Fibroblast of lung (primary cell): ENCODE results near the gene ZNF223. TPM values are rescaled to one million over a fixed set of nuclear protein-coding genes. Genes with fewer than 3 reads are reported as not detected.
A peak's percentile ranks its signal among the peaks of the same experiment; 100 is the strongest.

Experiments
- DNase-seq, 2 donors: peaks; one replicate each; pipeline versions ENCODE4 v3.0.0 to v3.0.0-alpha.2; 2010; ENCODE audit warnings: low read depth in 2 of 2
- H2AFZ ChIP-seq: 2 replicates; pipeline ENCODE4 v1.5.1; 2012; ENCODE audit warnings: low read length, control low read depth, inconsistent platforms
- H3K27ac ChIP-seq: 2 replicates; pipeline ENCODE4 v1.5.1; 2011; ENCODE audit warnings: low read length, control low read depth; ENCODE audit not compliant: insufficient read depth
- H3K27me3 ChIP-seq: 2 replicates; pipeline ENCODE4 v1.5.1; 2011; ENCODE audit warnings: mild to moderate bottlenecking, low read length; ENCODE audit not compliant: control insufficient read depth, insufficient read depth
- H3K36me3 ChIP-seq: 2 replicates; pipeline ENCODE4 v1.5.1; 2011; ENCODE audit warnings: low read length; ENCODE audit not compliant: control insufficient read depth, insufficient read depth
- H3K4me1 ChIP-seq: 2 replicates; pipeline ENCODE4 v1.5.1; 2011; ENCODE audit warnings: low read length; ENCODE audit not compliant: control insufficient read depth, insufficient read depth; ENCODE audit errors: extremely low read depth
- H3K4me2 ChIP-seq: 2 replicates; pipeline ENCODE4 v1.5.1; 2011; ENCODE audit warnings: low read length, control low read depth; ENCODE audit not compliant: insufficient read depth; ENCODE audit errors: extremely low read depth
- H3K4me3 ChIP-seq, 4 experiments: fragments of 200-600 bp in 1 of 4; sonication (generic) in 1 of 4; replicated peaks in 1 of 4; 2 replicates each; pipeline ENCODE4 v1.5.1; 2011 to 2016; ENCODE audit warnings: low read length in 4 of 4, low read depth in 3 of 4, mild to moderate bottlenecking in 3 of 4, control low read depth in 2 of 4, inconsistent platforms in 1 of 4, mixed read lengths in 1 of 4; ENCODE audit not compliant: insufficient read depth in 1 of 4; ENCODE audit errors: control extremely low read depth in 1 of 4
- H3K79me2 ChIP-seq: 2 replicates; pipeline ENCODE4 v1.5.1; 2012; ENCODE audit warnings: mild to moderate bottlenecking, low read length, inconsistent platforms; ENCODE audit not compliant: control insufficient read depth, insufficient read depth
- H3K9ac ChIP-seq: 2 replicates; pipeline ENCODE4 v1.5.1; 2011; ENCODE audit warnings: mild to moderate bottlenecking, low read length, control low read depth; ENCODE audit not compliant: insufficient read depth
- H3K9me3 ChIP-seq: 2 replicates; pipeline ENCODE4 v1.5.1; 2012; ENCODE audit warnings: low read depth, low read length; ENCODE audit not compliant: control insufficient read depth, insufficient read depth
- H4K20me1 ChIP-seq: 2 replicates; pipeline ENCODE4 v1.5.1; 2011; ENCODE audit warnings: low read length; ENCODE audit not compliant: control insufficient read depth, insufficient read depth; ENCODE audit errors: extremely low read depth
- EZH2 ChIP-seq: IDR thresholded peaks from 2 replicates; pipeline ENCODE4 v1.5.1; 2012; ENCODE audit warnings: low read length, control low read depth, mild to moderate bottlenecking; ENCODE audit errors: missing control alignments
- polyA minus RNA-seq: library from RNA; depleted of rRNA, polyadenylated mRNA; stranded (reverse); fragments of >200 nt; gene quantifications from 2 replicates; pipeline ENCODE4 v1.2.3, GENCODE V29; 2011; ENCODE audit warnings: low replicate concordance
- polyA plus RNA-seq, 2 donors: library from polyadenylated mRNA; depleted of rRNA in 1 of 2; stranded (reverse) in 1 of 2; unstranded in 1 of 2; fragments of >200 nt; gene quantifications; 2 replicates each; pipeline ENCODE4 v1.2.1, GENCODE V29; 2011 to 2012; ENCODE audit warnings: missing spikeins in 1 of 2
- total RNA-seq: library from RNA; depleted of rRNA; stranded (reverse); fragments of >200 nt; gene quantifications from 2 replicates; pipeline ENCODE4 v1.2.1, GENCODE V29; 2014
- TF ChIP-seq, protein P1 (sequence below), 2 donors: IDR thresholded peaks in 1 of 2; conservative IDR thresholded peaks in 1 of 2; 1 replicate in 1 of 2; 2 replicates in 1 of 2; pipeline ENCODE4 v1.5.1; 2011 to 2012; ENCODE audit warnings: low read length in 2 of 2, control low read depth in 1 of 2, inconsistent platforms in 1 of 2, low read depth in 1 of 2, mild to moderate bottlenecking in 1 of 2

Gene ZNF223
- total RNA-seq (4.6 and 5.3 TPM in 2 replicates), polyA plus RNA-seq (4.3 TPM in 2 replicates), polyA minus RNA-seq (3.1 TPM in 1 of 2 replicates, not detected in the other)
- 2.2 TPM in 2 replicates for polyA plus RNA-seq (2012)

DNA sequence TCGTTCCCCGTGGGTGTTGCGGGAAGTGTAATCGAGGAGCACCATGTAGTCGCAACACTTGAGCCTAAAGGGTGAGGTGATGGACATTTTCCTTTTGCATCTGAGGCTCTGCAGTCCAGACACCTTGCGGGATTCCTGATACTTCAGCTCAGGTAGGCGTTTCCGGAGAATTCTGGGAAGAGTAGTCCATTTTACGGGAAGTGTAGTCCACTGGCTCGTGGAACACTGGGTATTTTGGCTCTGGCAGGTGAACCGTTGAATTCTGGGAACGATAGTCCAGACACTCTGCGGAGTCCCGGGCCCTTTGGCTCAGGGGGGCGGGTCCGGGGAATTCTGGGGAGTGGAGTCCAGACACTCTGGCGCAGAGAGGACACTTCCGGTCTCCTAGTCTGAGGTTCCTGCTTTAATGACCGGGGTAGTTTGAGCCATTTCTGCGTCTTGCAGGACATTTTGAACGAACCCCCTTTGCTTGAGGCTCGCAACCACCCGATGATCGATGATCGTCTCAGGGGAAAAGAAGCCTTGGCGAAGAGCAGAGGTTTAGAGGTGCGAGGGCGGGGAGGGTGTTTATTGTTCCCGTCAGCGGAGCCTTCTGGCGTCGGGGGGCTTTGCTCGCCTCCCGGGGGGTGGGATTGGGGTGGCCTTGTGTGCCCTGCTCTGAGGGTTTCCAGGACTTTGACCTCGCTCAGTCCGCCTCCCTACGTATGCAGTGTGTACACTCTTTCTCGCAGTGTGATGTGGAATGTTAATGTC lies at the start of gene ZNF223:
Gene ZNF223, plus strand, starts transcription at position 387 of the 753 bp plus-strand sequence. CDS start 3,141 bp downstream, outside the sequence.
- Histone ChIP-seq H3K9me3 (no peaks in the 10 kb centered on the region), H3K27me3 (peaks cover 2% of the 10 kb centered on the region), H3K4me1 (no peaks in the 10 kb centered on the region), H3K4me2 (peak within 1 kb of the TSS; percentile 95), H4K20me1 (no peaks in the 10 kb centered on the region), H3K4me3 (peak within 1 kb of the TSS; percentile 65 to 94 (median 84)), H3K79me2 (no peaks in the 10 kb centered on the region), H2AFZ (peak within 1 kb of the TSS; percentile 98), H3K9ac (peak within 1 kb of the TSS; percentile 74), H3K27ac (peak within 1 kb of the TSS; percentile 54), H3K36me3 (peaks cover 2% of the 10 kb centered on the region)
- TF ChIP-seq EZH2, result no peak
- TF ChIP-seq, protein P1, sequence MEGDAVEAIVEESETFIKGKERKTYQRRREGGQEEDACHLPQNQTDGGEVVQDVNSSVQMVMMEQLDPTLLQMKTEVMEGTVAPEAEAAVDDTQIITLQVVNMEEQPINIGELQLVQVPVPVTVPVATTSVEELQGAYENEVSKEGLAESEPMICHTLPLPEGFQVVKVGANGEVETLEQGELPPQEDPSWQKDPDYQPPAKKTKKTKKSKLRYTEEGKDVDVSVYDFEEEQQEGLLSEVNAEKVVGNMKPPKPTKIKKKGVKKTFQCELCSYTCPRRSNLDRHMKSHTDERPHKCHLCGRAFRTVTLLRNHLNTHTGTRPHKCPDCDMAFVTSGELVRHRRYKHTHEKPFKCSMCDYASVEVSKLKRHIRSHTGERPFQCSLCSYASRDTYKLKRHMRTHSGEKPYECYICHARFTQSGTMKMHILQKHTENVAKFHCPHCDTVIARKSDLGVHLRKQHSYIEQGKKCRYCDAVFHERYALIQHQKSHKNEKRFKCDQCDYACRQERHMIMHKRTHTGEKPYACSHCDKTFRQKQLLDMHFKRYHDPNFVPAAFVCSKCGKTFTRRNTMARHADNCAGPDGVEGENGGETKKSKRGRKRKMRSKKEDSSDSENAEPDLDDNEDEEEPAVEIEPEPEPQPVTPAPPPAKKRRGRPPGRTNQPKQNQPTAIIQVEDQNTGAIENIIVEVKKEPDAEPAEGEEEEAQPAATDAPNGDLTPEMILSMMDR (conservative IDR thresholded peaks at IDR 0.05 in 1 of 2, IDR thresholded peaks at IDR 0.05 in 1 of 2; ENCODE audit: low read depth in 1 of 2, low read length in 2 of 2), result no peak
- peak; percentile 93 to 94 for DNase-seq

DNA sequence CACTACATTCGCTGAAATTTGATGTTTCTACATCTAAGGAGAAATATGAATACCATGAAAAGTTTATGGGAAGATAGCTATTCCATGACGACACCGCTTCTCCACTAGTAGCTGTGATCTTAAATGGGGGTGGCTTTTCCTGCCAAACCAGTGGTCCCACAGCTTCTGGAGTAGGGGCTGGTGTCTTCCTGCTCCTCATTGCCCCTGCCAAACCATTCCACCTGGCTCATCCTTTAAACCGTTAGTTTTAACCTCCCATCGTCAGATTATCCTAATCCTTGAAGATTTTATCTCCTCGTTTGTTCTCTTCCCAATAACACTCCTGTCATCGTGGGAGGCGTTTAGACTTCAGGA lies 49.6 kb upstream of the ZNF223 start:
- TF ChIP-seq, protein P1 (conservative IDR thresholded peaks at IDR 0.05 in 1 of 2, IDR thresholded peaks at IDR 0.05 in 1 of 2; ENCODE audit: low read depth in 1 of 2, low read length in 2 of 2), result no peak
- TF ChIP-seq EZH2, result no peak
- no peaks in the 10 kb centered on the region for H3K9me3 ChIP-seq
- peak overlapping the region; percentile 80 for H3K4me2 ChIP-seq
- no peak for DNase-seq
- H2AFZ ChIP-seq, result peak overlapping the region; percentile 98
- H3K4me1 ChIP-seq, result peaks cover 3% of the 10 kb centered on the region
- H3K27me3 ChIP-seq, result no peaks in the 10 kb centered on the region
- peaks cover 4% of the 10 kb centered on the region for H3K79me2 ChIP-seq
- no peaks in the 10 kb centered on the region for H4K20me1 ChIP-seq
- peak overlapping the region; percentile 52 to 96 (median 77) for H3K4me3 ChIP-seq
- H3K9ac ChIP-seq, result peak overlapping the region; percentile 55
- H3K27ac ChIP-seq, result peak overlapping the region; percentile 76
- no peaks in the 10 kb centered on the region for H3K36me3 ChIP-seq

DNA sequence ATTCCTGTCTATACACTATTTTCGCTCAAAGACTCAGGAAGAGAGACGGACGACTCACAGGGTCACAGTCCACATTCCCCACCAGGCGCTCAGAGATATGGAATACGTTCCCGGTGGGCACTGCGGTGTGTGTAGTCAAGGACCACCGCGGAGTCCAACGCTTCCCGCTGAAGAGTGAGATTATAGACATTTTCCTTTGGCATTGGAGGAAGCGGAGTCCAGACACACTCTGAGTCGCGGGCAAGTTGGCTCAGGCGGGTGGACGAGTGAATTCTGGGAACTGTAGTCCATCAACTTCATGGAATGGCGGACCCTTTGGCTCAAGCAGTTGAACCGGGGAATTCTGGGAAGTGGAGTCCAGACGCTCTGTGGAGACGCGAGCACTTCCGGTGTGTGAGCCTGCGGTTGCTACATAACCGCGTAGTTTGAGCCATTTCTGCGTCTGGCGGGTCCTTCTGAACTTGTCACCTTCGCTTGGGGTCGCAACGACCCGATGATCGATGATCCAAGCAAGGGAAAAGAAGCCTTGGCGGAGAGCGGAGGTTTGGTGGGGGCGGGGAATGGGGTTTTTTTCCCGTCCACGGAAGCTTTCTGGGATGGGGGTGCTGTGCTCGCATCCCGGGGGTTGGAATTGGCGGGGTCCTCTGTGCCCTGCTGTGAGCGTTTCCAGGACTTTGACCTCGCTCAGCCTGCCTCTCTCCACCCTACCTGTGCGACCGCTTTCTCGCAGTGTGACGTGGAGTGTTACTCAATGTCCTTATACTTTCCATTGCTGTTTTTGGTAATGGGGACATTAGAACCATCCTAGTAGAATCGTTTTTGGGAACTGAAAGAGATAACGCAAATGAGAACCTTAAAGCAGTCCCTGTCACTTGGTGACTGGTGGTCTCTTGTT lies 49.0 kb upstream of the ZNF223 start, which contains the start of gene ZNF230:
Gene ZNF230, plus strand, starts transcription at position 392 of the 895 bp plus-strand sequence. CDS start 4,122 bp downstream, outside the sequence.
- no peaks in the 10 kb centered on the region for H4K20me1 ChIP-seq
- peaks cover 4% of the 10 kb centered on the region for H3K79me2 ChIP-seq
- H3K9ac ChIP-seq, result peak within 1 kb of the TSS; percentile 57
- H3K4me3 ChIP-seq, result peak within 1 kb of the TSS; percentile 52 to 96 (median 77)
- no peaks in the 10 kb centered on the region for H3K36me3 ChIP-seq
- no peaks in the 10 kb centered on the region for H3K27me3 ChIP-seq
- peaks cover 3% of the 10 kb centered on the region for H3K4me1 ChIP-seq
- H3K27ac ChIP-seq, result peak within 1 kb of the TSS; percentile 76
- H3K9me3 ChIP-seq, result no peaks in the 10 kb centered on the region
- peak; percentile 95 for DNase-seq
- peak within 1 kb of the TSS; percentile 86 for H3K4me2 ChIP-seq
- no peak for TF ChIP-seq EZH2
- TF ChIP-seq, protein P1 (conservative IDR thresholded peaks at IDR 0.05 in 1 of 2, IDR thresholded peaks at IDR 0.05 in 1 of 2; ENCODE audit: low read depth in 1 of 2, low read length in 2 of 2), result no peak
- H2AFZ ChIP-seq, result peak within 1 kb of the TSS; percentile 98
